ENCODE data around the gene HYAL4.

DNA sequence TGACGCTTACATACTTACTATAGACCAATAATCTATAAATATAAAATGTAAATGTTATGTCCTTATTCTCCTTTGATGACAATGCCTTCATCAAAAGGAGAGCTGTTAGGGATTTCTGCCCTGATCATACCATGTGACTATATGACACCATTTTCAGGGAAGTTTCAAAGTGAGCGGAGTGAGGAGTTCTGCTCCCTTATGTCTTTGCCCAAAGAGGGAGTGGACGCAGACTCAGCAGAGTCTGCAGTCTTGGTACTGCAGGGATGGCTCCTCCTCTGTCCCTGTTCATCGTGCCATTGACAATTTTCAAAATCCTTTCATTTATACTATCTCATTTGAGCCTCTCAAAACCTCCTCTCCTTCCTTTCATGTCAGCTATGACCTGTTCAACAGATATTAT, 27.9 kb downstream of the HYAL4 start:
- no peak for TF ChIP-seq HDGF (IDR thresholded peaks at IDR 0.05; ENCODE audit: borderline replicate concordance)
- TF ChIP-seq SP1 (IDR thresholded peaks at IDR 0.05) = no peak
- TF ChIP-seq ARNT (IDR thresholded peaks at IDR 0.05) = no peak
- no peak for TF ChIP-seq NFRKB (IDR thresholded peaks at IDR 0.05)
- TF ChIP-seq, protein P1, sequence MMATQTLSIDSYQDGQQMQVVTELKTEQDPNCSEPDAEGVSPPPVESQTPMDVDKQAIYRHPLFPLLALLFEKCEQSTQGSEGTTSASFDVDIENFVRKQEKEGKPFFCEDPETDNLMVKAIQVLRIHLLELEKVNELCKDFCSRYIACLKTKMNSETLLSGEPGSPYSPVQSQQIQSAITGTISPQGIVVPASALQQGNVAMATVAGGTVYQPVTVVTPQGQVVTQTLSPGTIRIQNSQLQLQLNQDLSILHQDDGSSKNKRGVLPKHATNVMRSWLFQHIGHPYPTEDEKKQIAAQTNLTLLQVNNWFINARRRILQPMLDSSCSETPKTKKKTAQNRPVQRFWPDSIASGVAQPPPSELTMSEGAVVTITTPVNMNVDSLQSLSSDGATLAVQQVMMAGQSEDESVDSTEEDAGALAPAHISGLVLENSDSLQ (IDR thresholded peaks at IDR 0.05) = no peak
- no peak for TF ChIP-seq SUZ12 (IDR thresholded peaks at IDR 0.05)
- TF ChIP-seq FOXK2 (IDR thresholded peaks at IDR 0.05) = no peak
- no peak for TF ChIP-seq TARDBP (IDR thresholded peaks at IDR 0.05)
- no peak for TF ChIP-seq BHLHE40 (IDR thresholded peaks at IDR 0.05; ENCODE audit: borderline replicate concordance)
- no peak for TF ChIP-seq ZNF384 (IDR thresholded peaks at IDR 0.05)

Measured in HEK293T (cell line).